SH-SY5Y (cell line): Measurements from ENCODE around the gene TMCO4.

ENCODE experiments used
- GATA2 ChIP-seq: IDR thresholded peaks from 2 replicates; pipeline ENCODE4 v1.6.1; 2011; ENCODE audit warnings: mild to moderate bottlenecking, low read depth, low read length
- GATA3 ChIP-seq: IDR thresholded peaks from 2 replicates; pipeline ENCODE4 v1.6.1; 2011; ENCODE audit warnings: low read depth, mild to moderate bottlenecking, low read length, moderate library complexity

TMCO4 gene

DNA sequence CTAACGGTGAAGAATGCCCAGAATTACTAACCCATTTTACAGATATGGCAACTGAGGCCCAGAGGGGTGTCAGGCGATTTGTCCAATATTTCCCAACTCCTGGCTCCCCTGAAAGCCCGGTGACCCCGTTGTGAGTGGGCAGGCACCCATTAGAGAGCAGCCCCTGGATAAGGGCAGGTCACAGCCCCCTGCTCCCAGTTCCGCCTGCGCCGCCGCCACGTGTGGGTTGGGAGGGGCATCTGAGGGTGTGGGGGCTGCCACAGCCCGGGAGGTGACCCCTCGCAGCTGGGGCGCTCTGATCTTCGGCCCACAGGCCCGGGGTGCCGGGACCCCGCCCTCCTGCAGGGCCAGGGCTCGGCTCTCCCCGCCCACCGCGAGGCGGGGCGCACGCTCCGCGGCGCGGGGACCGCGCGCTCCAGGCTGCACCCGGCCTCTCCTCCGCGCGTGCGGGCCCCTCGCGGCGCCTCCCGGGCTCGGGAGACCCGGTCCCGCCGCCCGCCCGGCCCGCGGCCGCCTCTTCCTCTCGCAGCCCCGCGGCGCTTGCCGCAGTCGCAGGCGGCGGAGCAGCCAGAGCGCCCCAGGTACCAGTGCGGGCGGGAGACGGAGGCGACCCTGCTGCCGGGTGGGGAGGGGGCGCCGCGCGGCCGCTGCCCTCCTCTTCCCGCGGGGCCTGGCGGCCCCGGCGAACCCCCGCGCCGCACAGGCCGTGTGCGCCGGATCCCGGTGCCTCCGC lies 135.1 kb downstream of the TMCO4 start, which contains the start of gene HTR6:
TSS of gene HTR6 (plus strand) at position 423 of the 733 bp plus-strand sequence. CDS start 879 bp downstream, outside the sequence.
- TF ChIP-seq GATA3 (no peak), GATA2 (no peak)

- TF ChIP-seq GATA3 (no peak), GATA2 (no peak)
Observed at GRCh38 chr1:19662313-19662712, 137.4 kb downstream of the TMCO4 start.

- peak; percentile 35; the same call in 1 of the 2 replicates for TF ChIP-seq GATA2
- no peak for TF ChIP-seq GATA3
Observed at GRCh38 chr1:19661721-19662228, 137.9 kb downstream of the TMCO4 start.

DNA sequence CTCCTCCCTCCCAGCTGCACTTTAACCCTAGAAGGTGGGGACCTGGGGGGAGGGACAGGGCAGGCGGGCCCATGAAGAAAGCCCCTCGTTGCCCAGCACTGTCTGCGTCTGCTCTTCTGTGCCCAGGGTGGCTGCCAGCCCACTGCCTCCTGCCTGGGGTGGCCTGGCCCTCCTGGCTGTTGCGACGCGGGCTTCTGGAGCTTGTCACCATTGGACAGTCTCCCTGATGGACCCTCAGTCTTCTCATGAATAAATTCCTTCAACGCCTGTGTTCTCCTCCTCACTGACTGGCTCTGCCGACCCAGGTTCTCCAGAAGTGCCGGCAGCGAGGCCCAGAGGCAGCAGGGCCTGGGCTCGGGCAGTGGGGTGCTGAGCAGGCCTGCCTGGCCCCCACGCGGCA lies 141.5 kb downstream of the TMCO4 start:
- TF ChIP-seq GATA3 = no peak
- no peak for TF ChIP-seq GATA2

DNA sequence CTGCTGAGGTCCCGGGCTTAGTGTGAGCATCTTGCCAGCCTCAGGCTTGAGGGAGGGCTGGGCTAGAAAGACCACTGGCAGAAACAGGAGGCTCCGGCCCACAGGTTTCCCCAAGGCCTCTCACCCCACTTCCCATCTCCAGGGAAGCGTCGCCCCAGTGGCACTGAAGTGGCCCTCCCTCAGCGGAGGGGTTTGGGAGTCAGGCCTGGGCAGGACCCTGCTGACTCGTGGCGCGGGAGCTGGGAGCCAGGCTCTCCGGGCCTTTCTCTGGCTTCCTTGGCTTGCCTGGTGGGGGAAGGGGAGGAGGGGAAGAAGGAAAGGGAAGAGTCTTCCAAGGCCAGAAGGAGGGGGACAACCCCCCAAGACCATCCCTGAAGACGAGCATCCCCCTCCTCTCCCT lies 142.2 kb downstream of the TMCO4 start:
- TF ChIP-seq GATA3 (no peak), GATA2 (no peak)

GRCh38 chr1:19656780-19657466 lies 142.8 kb downstream of the TMCO4 start:
- TF ChIP-seq GATA3 (no peak), GATA2 (no peak)

- TF ChIP-seq GATA3 (no peak), GATA2 (no peak)
Observed at GRCh38 chr1:19656134-19656779, 143.5 kb downstream of the TMCO4 start.

- no peak for TF ChIP-seq GATA2
- no peak for TF ChIP-seq GATA3
Observed at GRCh38 chr1:19655718-19656080, 144.0 kb downstream of the TMCO4 start.

- TF ChIP-seq GATA3 (no peak), GATA2 (no peak)
Observed at GRCh38 chr1:19654886-19655717, 144.6 kb downstream of the TMCO4 start.

DNA sequence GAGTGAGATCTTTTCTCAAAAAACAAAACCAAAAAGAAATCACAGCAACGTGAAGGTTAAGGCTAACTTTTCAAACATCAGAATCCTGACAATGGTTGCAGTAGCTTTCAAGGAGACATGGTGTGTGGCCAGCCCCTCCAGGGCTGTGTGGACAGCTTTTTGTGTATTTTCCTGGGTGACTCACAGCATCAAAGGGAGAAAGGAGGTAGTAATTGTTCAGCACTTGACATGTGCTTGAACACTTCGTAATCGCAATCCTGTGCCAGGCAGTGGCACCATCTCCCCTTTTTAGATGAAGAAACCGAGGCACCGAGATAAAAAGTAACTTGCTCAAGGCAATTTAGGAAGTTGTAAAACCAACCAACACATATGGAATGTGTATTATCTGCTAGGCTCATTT lies 145.3 kb downstream of the TMCO4 start:
- no peak for TF ChIP-seq GATA3
- no peak for TF ChIP-seq GATA2

- no peak for TF ChIP-seq GATA2
- no peak for TF ChIP-seq GATA3
Observed at GRCh38 chr1:19651141-19651737, 148.5 kb downstream of the TMCO4 start.

GRCh38 chr1:19650416-19651140 lies 149.1 kb downstream of the TMCO4 start:
- no peak for TF ChIP-seq GATA2
- no peak for TF ChIP-seq GATA3

GRCh38 chr1:19648689-19649088 lies 151.0 kb downstream of the TMCO4 start:
- TF ChIP-seq GATA2 = no peak
- no peak for TF ChIP-seq GATA3

- no peak for TF ChIP-seq GATA2
- TF ChIP-seq GATA3 = no peak
Observed at GRCh38 chr1:19648239-19648638, 151.5 kb downstream of the TMCO4 start.
